Caco-2 (cell line): ENCODE measurements around the gene DSCAM. TPM values are rescaled to one million over a fixed set of nuclear protein-coding genes. Genes with fewer than 3 reads are reported as not detected.

Experiments
- BruUV-seq: library from RNA; stranded (reverse); fragments of 400-500 nt; replicated peaks from 2 replicates; lab custom pipeline; 2021; lab: Mats Ljungman, UMichigan
- CTCF ChIA-PET: fragments of 300-600 bp; sonication (Branson Sonifier 250); formaldehyde crosslinking; loops from one replicate; lab custom pipeline; 2022; ENCODE audit warnings: antibody characterized with exemption; lab: Charles Lee
- POLR2A ChIA-PET: fragments of 300-600 bp; sonication (Branson Sonifier 250); formaldehyde crosslinking; loops from one replicate; lab custom pipeline; 2022; ENCODE audit warnings: antibody characterized with exemption; lab: Charles Lee
- DNase-seq, 2 experiments: peaks; one replicate each; pipeline versions ENCODE4 v3.0.0 to v3.0.0-alpha.2; 2020 to 2022
- H3K27me3 ChIP-seq: replicated peaks from 2 replicates; pipeline ENCODE4 v1.6.0; 2011; ENCODE audit warnings: low read length; ENCODE audit not compliant: control insufficient read depth, insufficient read depth
- H3K36me3 ChIP-seq: 2 replicates; pipeline ENCODE4 v1.5.1; 2011; ENCODE audit warnings: low read length; ENCODE audit not compliant: control insufficient read depth, insufficient read depth
- H3K4me1 ChIP-seq: fragments of 250-450 bp; sonication (Bioruptor Pico); 2 replicates; pipeline ENCODE4 v1.5.1; 2020; ENCODE audit warnings: mild to moderate bottlenecking
- H3K4me3 ChIP-seq: 2 replicates; pipeline ENCODE4 v1.5.1; 2011; ENCODE audit warnings: low read depth, mild to moderate bottlenecking, control low read depth, low read length
- H3K9me3 ChIP-seq: fragments of 250-450 bp; sonication (Bioruptor Pico); 2 replicates; pipeline ENCODE4 v1.5.1; 2020; ENCODE audit warnings: mild to moderate bottlenecking, moderate library complexity
- H3K27ac Mint-ChIP-seq: one replicate; pipeline ENCODE4 v1.8.0; 2022; ENCODE audit warnings: mixed read lengths; ENCODE audit not compliant: unreplicated experiment
- H3K27me3 Mint-ChIP-seq: one replicate; pipeline ENCODE4 v1.8.0; 2022; ENCODE audit warnings: mixed read lengths; ENCODE audit not compliant: insufficient read depth, unreplicated experiment
- H3K36me3 Mint-ChIP-seq: one replicate; pipeline ENCODE4 v1.8.0; 2022; ENCODE audit warnings: mild to moderate bottlenecking, mixed read lengths; ENCODE audit not compliant: insufficient read depth, unreplicated experiment
- H3K4me1 Mint-ChIP-seq: one replicate; pipeline ENCODE4 v1.8.0; 2022; ENCODE audit warnings: low read depth, mixed read lengths; ENCODE audit not compliant: unreplicated experiment
- H3K4me3 Mint-ChIP-seq: one replicate; pipeline ENCODE4 v1.8.0; 2022; ENCODE audit warnings: mild to moderate bottlenecking, moderate library complexity, mixed read lengths; ENCODE audit not compliant: unreplicated experiment
- H3K9me3 Mint-ChIP-seq: one replicate; pipeline ENCODE4 v1.8.0; 2022; ENCODE audit warnings: mixed read lengths; ENCODE audit not compliant: unreplicated experiment
- CTCF ChIP-seq, 2 experiments: fragments of 200-600 bp in 1 of 2; IDR thresholded peaks; 1 replicate in 1 of 2; 2 replicates in 1 of 2; pipeline versions ENCODE4 v1.5.1 to v1.8.0; 2011 to 2022; ENCODE audit warnings: antibody characterized with exemption in 1 of 2, control low read depth in 1 of 2, inconsistent platforms in 1 of 2, low read depth in 1 of 2, low read length in 1 of 2, mild to moderate bottlenecking in 1 of 2, moderate library complexity in 1 of 2; ENCODE audit not compliant: insufficient read depth in 1 of 2, severe bottlenecking in 1 of 2, unreplicated experiment in 1 of 2
- intact Hi-C: fragments of 100-400 bp; cut with micrococcal nuclease; formaldehyde crosslinking; loops from one replicate; pipeline ENCODE4 v1.10.0; 2022; ENCODE audit not compliant: unreplicated experiment
- total RNA-seq: library from RNA; stranded (reverse); gene quantifications from 2 replicates; pipeline ENCODE4 v1.2.3, GENCODE V29; 2022

Gene DSCAM
- total RNA-seq, 1 experiment from 2014 or later = not detected

GRCh38 chr21:40118527-40118926, 728.4 kb downstream of the DSCAM start:
- Histone ChIP-seq H3K27me3 (no peaks in the 10 kb centered on the region), H3K4me3 (no peak overlapping the region), H3K9me3 (no peaks in the 10 kb centered on the region), H3K36me3 (no peaks in the 10 kb centered on the region), H3K4me1 (no peaks in the 10 kb centered on the region)
- TF ChIP-seq CTCF (IDR thresholded peaks at IDR 0.05; ENCODE audit: insufficient read depth in 1 of 2, low read depth in 1 of 2, low read length in 1 of 2, severe bottlenecking in 1 of 2, unreplicated experiment in 1 of 2) = no peak
- Mint-ChIP-seq H3K4me1 (no peaks in the 10 kb centered on the region), H3K27ac (no peak overlapping the region), H3K27me3 (peaks cover 8% of the 10 kb centered on the region), H3K36me3 (peaks cover 4% of the 10 kb centered on the region), H3K4me3 (no peak overlapping the region), H3K9me3 (no peaks in the 10 kb centered on the region)
- ChIA-PET CTCF (no interaction called here), POLR2A (no interaction called here)
- BruUV-seq = no TSS peak
- intact Hi-C loops = no loop called here
- DNase-seq = no peak

GRCh38 chr21:40117236-40117635, 729.7 kb downstream of the DSCAM start:
- POLR2A ChIA-PET = no interaction called here
- no peaks in the 10 kb centered on the region for H3K9me3 Mint-ChIP-seq
- CTCF ChIA-PET = no interaction called here
- Histone ChIP-seq H3K36me3 (no peaks in the 10 kb centered on the region), H3K4me1 (no peaks in the 10 kb centered on the region), H3K9me3 (no peaks in the 10 kb centered on the region), H3K4me3 (no peak overlapping the region), H3K27me3 (no peaks in the 10 kb centered on the region)
- H3K4me1 Mint-ChIP-seq = no peaks in the 10 kb centered on the region
- H3K27ac Mint-ChIP-seq = no peak overlapping the region
- H3K27me3 Mint-ChIP-seq = no peaks in the 10 kb centered on the region
- no peak for TF ChIP-seq CTCF (IDR thresholded peaks at IDR 0.05; ENCODE audit: insufficient read depth in 1 of 2, low read depth in 1 of 2, low read length in 1 of 2, severe bottlenecking in 1 of 2, unreplicated experiment in 1 of 2)
- H3K36me3 Mint-ChIP-seq = peaks cover 4% of the 10 kb centered on the region
- intact Hi-C loops = no loop called here
- no TSS peak for BruUV-seq
- DNase-seq = no peak
- H3K4me3 Mint-ChIP-seq = no peak overlapping the region

- CTCF ChIA-PET = no interaction called here
- Mint-ChIP-seq H3K36me3 (peaks cover 4% of the 10 kb centered on the region), H3K4me3 (no peak overlapping the region), H3K27ac (no peak overlapping the region), H3K4me1 (no peaks in the 10 kb centered on the region), H3K9me3 (peaks cover 1% of the 10 kb centered on the region), H3K27me3 (no peaks in the 10 kb centered on the region)
- BruUV-seq = no TSS peak
- intact Hi-C loops = no loop called here
- POLR2A ChIA-PET = no interaction called here
- no peak for DNase-seq
- no peak for TF ChIP-seq CTCF (IDR thresholded peaks at IDR 0.05; ENCODE audit: insufficient read depth in 1 of 2, low read depth in 1 of 2, low read length in 1 of 2, severe bottlenecking in 1 of 2, unreplicated experiment in 1 of 2)
- H3K36me3 ChIP-seq = no peaks in the 10 kb centered on the region
- no peak overlapping the region for H3K4me3 ChIP-seq
- H3K9me3 ChIP-seq = no peaks in the 10 kb centered on the region
- no peaks in the 10 kb centered on the region for H3K27me3 ChIP-seq
- no peaks in the 10 kb centered on the region for H3K4me1 ChIP-seq
These were observed 731.2 kb downstream of the DSCAM start for GRCh38 chr21:40115775-40116174.
